GM12891 (cell line): ENCODE measurements around the gene GNA14.

Experiments used
- POLR2A ChIP-seq: IDR thresholded peaks from 2 replicates; pipeline ENCODE4 v1.6.1; 2011; ENCODE audit warnings: low read depth, low read length, control low read depth
- TAF1 ChIP-seq: IDR thresholded peaks from 2 replicates; pipeline ENCODE4 v1.6.1; 2011; ENCODE audit warnings: low read depth, low read length, control low read depth

DNA sequence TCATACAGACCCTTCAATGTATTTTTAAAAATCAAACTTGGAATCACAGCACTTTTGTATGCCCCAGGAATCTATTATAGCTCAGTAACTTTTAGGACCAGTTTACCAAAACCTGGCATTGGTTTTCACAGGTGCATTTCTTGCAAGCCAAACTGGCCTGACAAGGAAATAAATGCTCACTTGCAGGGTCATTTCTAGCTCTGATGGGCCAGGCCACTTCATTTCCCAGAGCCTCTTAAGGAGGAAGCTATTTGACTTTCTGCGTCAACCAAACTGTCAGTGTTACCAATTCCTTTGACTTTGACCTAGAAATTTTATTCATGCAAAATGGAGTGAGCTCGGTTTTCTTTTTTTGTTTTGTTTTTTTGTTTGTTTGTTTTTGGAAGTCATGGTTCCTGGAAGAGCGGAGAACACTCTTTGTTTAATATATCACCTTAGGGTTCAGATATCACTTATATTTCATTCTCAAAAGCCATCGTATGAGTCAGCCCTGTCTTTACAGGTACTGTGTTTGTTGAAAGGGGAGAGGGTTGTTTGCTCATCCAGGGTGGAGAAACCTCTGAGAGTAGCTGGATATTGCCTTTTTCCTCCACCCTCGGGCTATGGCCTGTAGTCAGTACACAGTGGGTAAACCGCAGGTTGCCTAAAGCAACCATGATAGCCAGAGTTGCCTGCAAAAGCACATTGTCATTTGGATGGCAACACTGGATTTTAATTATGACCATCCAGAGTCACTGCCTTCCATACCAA, 58.9 kb downstream of the GNA14 start:
- TF ChIP-seq POLR2A: no peak
- no peak for TF ChIP-seq TAF1
